HepG2 (cell line): Measurements from ENCODE around the gene EFEMP2. TPM values are rescaled to one million over a fixed set of nuclear protein-coding genes. Genes with fewer than 3 reads are reported as not detected.

Source experiments
- GATAD1 ChIP-seq: IDR thresholded peaks from 2 replicates; pipeline ENCODE4 v1.6.1; 2016; ENCODE audit warnings: missing genetic modification reagents, missing compliant biosample characterization
- GZF1 ChIP-seq: sonication (generic); formaldehyde crosslinking; IDR thresholded peaks from 2 replicates; pipeline ENCODE4 v1.5.1; 2020; ENCODE audit warnings: mild to moderate bottlenecking, missing genetic modification reagents
- NFE2 ChIP-seq: sonication (generic); formaldehyde crosslinking; IDR thresholded peaks from 2 replicates; pipeline ENCODE4 v1.4.0; 2020; ENCODE audit warnings: missing genetic modification reagents
- SAP130 ChIP-seq: IDR thresholded peaks from 2 replicates; pipeline ENCODE4 v1.6.1; 2016; ENCODE audit warnings: low read depth
- TP53 ChIP-seq: sonication (generic); formaldehyde crosslinking; conservative IDR thresholded peaks from 2 replicates; pipeline ENCODE4 v1.4.0; 2020; ENCODE audit warnings: missing genetic modification reagents
- ZNF234 ChIP-seq: sonication (generic); formaldehyde crosslinking; conservative IDR thresholded peaks from 2 replicates; pipeline ENCODE4 v1.5.1; 2020; ENCODE audit warnings: mild to moderate bottlenecking, missing genetic modification reagents
- ZNF75D ChIP-seq: sonication (generic); formaldehyde crosslinking; IDR thresholded peaks from 2 replicates; pipeline ENCODE4 v1.8.1; 2023; ENCODE audit warnings: missing genetic modification reagents, mild to moderate bottlenecking, borderline replicate concordance
- ZNF775 ChIP-seq: sonication (generic); formaldehyde crosslinking; IDR thresholded peaks from 2 replicates; pipeline ENCODE4 v1.4.0; 2020; ENCODE audit warnings: missing genetic modification reagents, mild to moderate bottlenecking, moderate library complexity, borderline replicate concordance
- polyA plus RNA-seq, 8 experiments: library from polyadenylated mRNA; depleted of rRNA in 3 of 8; stranded (reverse) in 7 of 8; unstranded in 1 of 8; fragments of >200 nt; fragmentation: Illumina TruSeq in 4 of 8; extraction: Trizol in 4 of 8; gene quantifications; 2 replicates each; pipeline versions ENCODE4 v1.2.1 to v1.2.3, GENCODE V29; 2011 to 2016; ENCODE audit warnings: low read depth in 4 of 8, missing spikeins in 1 of 8, mixed read lengths in 1 of 8; ENCODE audit not compliant: insufficient read depth in 1 of 8
- total RNA-seq, 5 experiments: library from RNA; depleted of rRNA; stranded (reverse); fragments of >200 nt; fragmentation: Illumina TruSeq; extraction: Trizol; gene quantifications; 2 replicates each; pipeline ENCODE4 v1.2.3, GENCODE V29; 2016; ENCODE audit warnings: low read depth in 1 of 5
- TF ChIP-seq, protein P1 (sequence below): sonication (generic); formaldehyde crosslinking; IDR thresholded peaks from 2 replicates; pipeline ENCODE4 v1.4.0; 2020; ENCODE audit warnings: missing genetic modification reagents, low read depth, mild to moderate bottlenecking, borderline replicate concordance
- TF ChIP-seq, protein P2 (sequence below): sonication (generic); formaldehyde crosslinking; IDR thresholded peaks from 2 replicates; pipeline ENCODE4 v1.8.1; 2022; ENCODE audit warnings: low read depth, mild to moderate bottlenecking, missing genetic modification reagents
- TF ChIP-seq, protein P3 (sequence below): sonication (generic); formaldehyde crosslinking; IDR thresholded peaks from 2 replicates; pipeline ENCODE4 v1.9.0; 2021; ENCODE audit warnings: mild to moderate bottlenecking, missing genetic modification reagents
- TF ChIP-seq, protein P4 (sequence below): sonication (generic); formaldehyde crosslinking; IDR thresholded peaks from 2 replicates; pipeline ENCODE4 v1.5.1; 2020; ENCODE audit warnings: missing genetic modification reagents, mild to moderate bottlenecking, borderline replicate concordance
- TF ChIP-seq, protein P5 (sequence below): sonication (generic); formaldehyde crosslinking; IDR thresholded peaks from 2 replicates; pipeline ENCODE4 v1.8.0; 2022; ENCODE audit warnings: missing genetic modification reagents, low read depth, mild to moderate bottlenecking, borderline replicate concordance

The EFEMP2 gene
- total and polyA plus RNA-seq, 2 of the 13 experiments (the other 11 are each of a cell fraction or from before 2014, with no cell fraction given), result 7.4 to 29.7 TPM

DNA sequence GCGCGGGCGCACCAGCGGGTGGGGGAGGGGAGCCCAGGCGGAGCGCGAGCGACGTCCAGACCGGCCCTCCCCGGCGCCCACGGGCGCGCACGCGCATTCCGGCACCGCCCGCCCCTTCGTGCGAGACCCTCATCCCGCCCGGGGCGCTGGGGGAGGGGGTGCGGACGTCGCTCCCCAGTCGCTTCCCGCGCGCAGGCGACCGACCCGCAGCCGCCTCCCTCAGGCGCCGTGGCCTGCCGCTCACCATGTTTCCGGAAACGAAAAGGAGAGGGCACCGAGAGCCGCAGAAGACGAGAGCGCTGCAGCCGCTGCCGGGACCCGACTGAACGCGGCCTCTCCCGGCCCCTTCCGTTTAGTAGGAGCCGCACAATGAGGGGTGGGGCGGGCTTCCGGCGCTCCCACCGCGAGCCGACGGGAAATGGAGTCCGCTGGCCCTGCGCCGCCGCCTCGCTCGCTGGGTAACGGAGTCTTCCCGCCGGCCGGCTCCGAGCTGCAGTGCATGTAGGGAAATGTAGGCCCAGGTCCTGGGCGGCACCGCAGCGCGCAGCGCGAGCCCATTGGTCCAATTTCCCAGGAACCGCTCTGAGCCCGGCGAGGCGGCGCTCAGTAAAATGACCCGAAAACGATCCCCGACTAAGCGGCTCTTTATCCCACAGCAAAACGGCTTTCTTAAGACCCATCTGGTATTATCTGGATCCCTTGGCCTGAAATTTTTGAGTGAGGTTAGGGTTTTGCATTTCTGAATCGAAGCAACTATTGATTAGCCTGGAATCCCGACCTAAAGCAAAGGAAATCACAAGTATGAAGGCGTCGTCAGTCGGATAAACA, 14.5 kb downstream of the EFEMP2 start, which contains the start of gene CFL1 (continued):
- TF ChIP-seq GATAD1, result peak; percentile 86
- TF ChIP-seq, protein P1, sequence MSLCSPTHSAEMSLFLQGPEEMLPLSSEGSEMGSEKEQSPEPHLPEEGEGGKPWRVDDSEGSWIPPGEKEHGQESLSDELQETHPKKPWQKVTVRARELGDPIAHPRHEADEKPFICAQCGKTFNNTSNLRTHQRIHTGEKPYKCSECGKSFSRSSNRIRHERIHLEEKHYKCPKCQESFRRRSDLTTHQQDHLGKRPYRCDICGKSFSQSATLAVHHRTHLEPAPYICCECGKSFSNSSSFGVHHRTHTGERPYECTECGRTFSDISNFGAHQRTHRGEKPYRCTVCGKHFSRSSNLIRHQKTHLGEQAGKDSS (CRISPR knock-in tag), result peak; percentile 87; the same call in 1 of the 2 replicates
- no peak for TF ChIP-seq ZNF775
- peak; percentile 93 for TF ChIP-seq SAP130
- TF ChIP-seq, protein P2, sequence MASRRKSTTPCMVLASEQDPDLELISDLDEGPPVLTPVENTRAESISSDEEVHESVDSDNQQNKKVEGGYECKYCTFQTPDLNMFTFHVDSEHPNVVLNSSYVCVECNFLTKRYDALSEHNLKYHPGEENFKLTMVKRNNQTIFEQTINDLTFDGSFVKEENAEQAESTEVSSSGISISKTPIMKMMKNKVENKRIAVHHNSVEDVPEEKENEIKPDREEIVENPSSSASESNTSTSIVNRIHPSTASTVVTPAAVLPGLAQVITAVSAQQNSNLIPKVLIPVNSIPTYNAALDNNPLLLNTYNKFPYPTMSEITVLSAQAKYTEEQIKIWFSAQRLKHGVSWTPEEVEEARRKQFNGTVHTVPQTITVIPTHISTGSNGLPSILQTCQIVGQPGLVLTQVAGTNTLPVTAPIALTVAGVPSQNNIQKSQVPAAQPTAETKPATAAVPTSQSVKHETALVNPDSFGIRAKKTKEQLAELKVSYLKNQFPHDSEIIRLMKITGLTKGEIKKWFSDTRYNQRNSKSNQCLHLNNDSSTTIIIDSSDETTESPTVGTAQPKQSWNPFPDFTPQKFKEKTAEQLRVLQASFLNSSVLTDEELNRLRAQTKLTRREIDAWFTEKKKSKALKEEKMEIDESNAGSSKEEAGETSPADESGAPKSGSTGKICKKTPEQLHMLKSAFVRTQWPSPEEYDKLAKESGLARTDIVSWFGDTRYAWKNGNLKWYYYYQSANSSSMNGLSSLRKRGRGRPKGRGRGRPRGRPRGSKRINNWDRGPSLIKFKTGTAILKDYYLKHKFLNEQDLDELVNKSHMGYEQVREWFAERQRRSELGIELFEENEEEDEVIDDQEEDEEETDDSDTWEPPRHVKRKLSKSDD, result no peak
- no peak for TF ChIP-seq NFE2 (CRISPR knock-in tag)
- no peak for TF ChIP-seq GZF1 (CRISPR knock-in tag)
- TF ChIP-seq, protein P3, sequence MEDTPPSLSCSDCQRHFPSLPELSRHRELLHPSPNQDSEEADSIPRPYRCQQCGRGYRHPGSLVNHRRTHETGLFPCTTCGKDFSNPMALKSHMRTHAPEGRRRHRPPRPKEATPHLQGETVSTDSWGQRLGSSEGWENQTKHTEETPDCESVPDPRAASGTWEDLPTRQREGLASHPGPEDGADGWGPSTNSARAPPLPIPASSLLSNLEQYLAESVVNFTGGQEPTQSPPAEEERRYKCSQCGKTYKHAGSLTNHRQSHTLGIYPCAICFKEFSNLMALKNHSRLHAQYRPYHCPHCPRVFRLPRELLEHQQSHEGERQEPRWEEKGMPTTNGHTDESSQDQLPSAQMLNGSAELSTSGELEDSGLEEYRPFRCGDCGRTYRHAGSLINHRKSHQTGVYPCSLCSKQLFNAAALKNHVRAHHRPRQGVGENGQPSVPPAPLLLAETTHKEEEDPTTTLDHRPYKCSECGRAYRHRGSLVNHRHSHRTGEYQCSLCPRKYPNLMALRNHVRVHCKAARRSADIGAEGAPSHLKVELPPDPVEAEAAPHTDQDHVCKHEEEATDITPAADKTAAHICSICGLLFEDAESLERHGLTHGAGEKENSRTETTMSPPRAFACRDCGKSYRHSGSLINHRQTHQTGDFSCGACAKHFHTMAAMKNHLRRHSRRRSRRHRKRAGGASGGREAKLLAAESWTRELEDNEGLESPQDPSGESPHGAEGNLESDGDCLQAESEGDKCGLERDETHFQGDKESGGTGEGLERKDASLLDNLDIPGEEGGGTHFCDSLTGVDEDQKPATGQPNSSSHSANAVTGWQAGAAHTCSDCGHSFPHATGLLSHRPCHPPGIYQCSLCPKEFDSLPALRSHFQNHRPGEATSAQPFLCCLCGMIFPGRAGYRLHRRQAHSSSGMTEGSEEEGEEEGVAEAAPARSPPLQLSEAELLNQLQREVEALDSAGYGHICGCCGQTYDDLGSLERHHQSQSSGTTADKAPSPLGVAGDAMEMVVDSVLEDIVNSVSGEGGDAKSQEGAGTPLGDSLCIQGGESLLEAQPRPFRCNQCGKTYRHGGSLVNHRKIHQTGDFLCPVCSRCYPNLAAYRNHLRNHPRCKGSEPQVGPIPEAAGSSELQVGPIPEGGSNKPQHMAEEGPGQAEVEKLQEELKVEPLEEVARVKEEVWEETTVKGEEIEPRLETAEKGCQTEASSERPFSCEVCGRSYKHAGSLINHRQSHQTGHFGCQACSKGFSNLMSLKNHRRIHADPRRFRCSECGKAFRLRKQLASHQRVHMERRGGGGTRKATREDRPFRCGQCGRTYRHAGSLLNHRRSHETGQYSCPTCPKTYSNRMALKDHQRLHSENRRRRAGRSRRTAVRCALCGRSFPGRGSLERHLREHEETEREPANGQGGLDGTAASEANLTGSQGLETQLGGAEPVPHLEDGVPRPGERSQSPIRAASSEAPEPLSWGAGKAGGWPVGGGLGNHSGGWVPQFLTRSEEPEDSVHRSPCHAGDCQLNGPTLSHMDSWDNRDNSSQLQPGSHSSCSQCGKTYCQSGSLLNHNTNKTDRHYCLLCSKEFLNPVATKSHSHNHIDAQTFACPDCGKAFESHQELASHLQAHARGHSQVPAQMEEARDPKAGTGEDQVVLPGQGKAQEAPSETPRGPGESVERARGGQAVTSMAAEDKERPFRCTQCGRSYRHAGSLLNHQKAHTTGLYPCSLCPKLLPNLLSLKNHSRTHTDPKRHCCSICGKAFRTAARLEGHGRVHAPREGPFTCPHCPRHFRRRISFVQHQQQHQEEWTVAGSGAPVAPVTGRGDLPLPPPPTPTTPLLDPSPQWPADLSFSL (CRISPR knock-in tag), result no peak
- TF ChIP-seq, protein P4, sequence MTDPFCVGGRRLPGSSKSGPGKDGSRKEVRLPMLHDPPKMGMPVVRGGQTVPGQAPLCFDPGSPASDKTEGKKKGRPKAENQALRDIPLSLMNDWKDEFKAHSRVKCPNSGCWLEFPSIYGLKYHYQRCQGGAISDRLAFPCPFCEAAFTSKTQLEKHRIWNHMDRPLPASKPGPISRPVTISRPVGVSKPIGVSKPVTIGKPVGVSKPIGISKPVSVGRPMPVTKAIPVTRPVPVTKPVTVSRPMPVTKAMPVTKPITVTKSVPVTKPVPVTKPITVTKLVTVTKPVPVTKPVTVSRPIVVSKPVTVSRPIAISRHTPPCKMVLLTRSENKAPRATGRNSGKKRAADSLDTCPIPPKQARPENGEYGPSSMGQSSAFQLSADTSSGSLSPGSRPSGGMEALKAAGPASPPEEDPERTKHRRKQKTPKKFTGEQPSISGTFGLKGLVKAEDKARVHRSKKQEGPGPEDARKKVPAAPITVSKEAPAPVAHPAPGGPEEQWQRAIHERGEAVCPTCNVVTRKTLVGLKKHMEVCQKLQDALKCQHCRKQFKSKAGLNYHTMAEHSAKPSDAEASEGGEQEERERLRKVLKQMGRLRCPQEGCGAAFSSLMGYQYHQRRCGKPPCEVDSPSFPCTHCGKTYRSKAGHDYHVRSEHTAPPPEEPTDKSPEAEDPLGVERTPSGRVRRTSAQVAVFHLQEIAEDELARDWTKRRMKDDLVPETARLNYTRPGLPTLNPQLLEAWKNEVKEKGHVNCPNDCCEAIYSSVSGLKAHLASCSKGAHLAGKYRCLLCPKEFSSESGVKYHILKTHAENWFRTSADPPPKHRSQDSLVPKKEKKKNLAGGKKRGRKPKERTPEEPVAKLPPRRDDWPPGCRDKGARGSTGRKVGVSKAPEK, result no peak
- TF ChIP-seq TP53 (CRISPR knock-in tag), result no peak
- TF ChIP-seq, protein P5, sequence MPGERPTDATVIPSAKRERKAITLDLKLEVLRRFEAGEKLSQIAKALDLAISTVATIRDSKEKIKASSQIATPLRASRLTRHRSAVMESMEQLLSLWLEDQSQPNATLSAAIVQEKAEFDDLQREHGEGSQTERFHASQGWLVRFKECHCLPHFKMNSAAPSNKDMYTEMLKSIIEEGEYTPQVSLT (CRISPR knock-in tag), result no peak
- TF ChIP-seq ZNF75D, result no peak
- TF ChIP-seq ZNF234, result no peak
